Stimulated activated CD8-positive, alpha-beta memory T cell treated with anti-CD3 and anti-CD28 coated beads, Interleukin-4, amount 100 ng/mL, for 1 hour (primary cell): ENCODE results near the gene CXCR6.
A peak's percentile ranks its signal among the peaks of the same experiment; 100 is the strongest.

ENCODE experiments used
- DNase-seq, 2 donors: peaks; one replicate each; pipeline ENCODE4 v3.0.0-alpha.2; 2020; ENCODE audit warnings: low read depth in 2 of 2, low spot score in 1 of 2

CXCR6 gene

GRCh38 chr3:45921158-45922038, 21.9 kb upstream of the CXCR6 start:
- no peak for DNase-seq

- no peak for DNase-seq
These were observed 21.3 kb upstream of the CXCR6 start for GRCh38 chr3:45922039-45922326.

GRCh38 chr3:45922950-45923590, 20.2 kb upstream of the CXCR6 start:
- no peak for DNase-seq

GRCh38 chr3:45923755-45924154, 19.5 kb upstream of the CXCR6 start:
- no peak for DNase-seq

- no peak for DNase-seq
These were observed 15.4 kb upstream of the CXCR6 start for GRCh38 chr3:45927881-45928280.

- DNase-seq, result peak in 1 of 2 donors; percentile 38
These were observed 14.1 kb upstream of the CXCR6 start for GRCh38 chr3:45929042-45929679.

- no peak for DNase-seq
These were observed 11.8 kb upstream of the CXCR6 start for GRCh38 chr3:45931496-45931895.

- no peak for DNase-seq
These were observed 11.2 kb upstream of the CXCR6 start for GRCh38 chr3:45932112-45932511.

- DNase-seq, result no peak
These were observed 9.7 kb upstream of the CXCR6 start for GRCh38 chr3:45933591-45933990.

- DNase-seq, result no peak
These were observed 7.0 kb upstream of the CXCR6 start for GRCh38 chr3:45936261-45936660.

GRCh38 chr3:45937206-45938042, 5.8 kb upstream of the CXCR6 start:
- no peak for DNase-seq

- no peak for DNase-seq
These were observed 5.2 kb upstream of the CXCR6 start for GRCh38 chr3:45938043-45938435.

- DNase-seq, result peak; percentile 72
These were observed 4.4 kb upstream of the CXCR6 start for GRCh38 chr3:45938864-45939263.

- DNase-seq, result no peak
These were observed 3.9 kb upstream of the CXCR6 start for GRCh38 chr3:45939341-45939771.

GRCh38 chr3:45940004-45940780, 3.1 kb upstream of the CXCR6 start:
- no peak for DNase-seq

- DNase-seq, result no peak
These were observed 2.4 kb upstream of the CXCR6 start for GRCh38 chr3:45940781-45941365.

- DNase-seq, result no peak
These were observed 1.0 kb upstream of the CXCR6 start for GRCh38 chr3:45942051-45942825.

- no peak for DNase-seq
These were observed 1.8 kb downstream of the CXCR6 start for GRCh38 chr3:45944830-45945620.

GRCh38 chr3:45946307-45946706, 3.0 kb downstream of the CXCR6 start:
- DNase-seq, result no peak
